SK-N-SH treated with all-trans-retinoic acid at 6 μM for 48 hours (cell line): ENCODE measurements around the gene LMAN2L.

ENCODE experiments used
- ATAC-seq: fragments of 200-7000 bp; cut with Tn5 transposase; 3 replicates; pipeline ENCODE4 v1.9.1; 2020; ENCODE audit warnings: mild to moderate bottlenecking, moderate library complexity
- ARNTL ChIP-seq: fragments of 450-650 bp; formaldehyde crosslinking; IDR thresholded peaks from 2 replicates; pipeline ENCODE4 v1.5.0; 2020; ENCODE audit warnings: low read depth, mild to moderate bottlenecking, moderate library complexity, borderline replicate concordance
- BACH2 ChIP-seq: fragments of 250-450 bp; sonication (Bioruptor Pico); IDR thresholded peaks from 2 replicates; pipeline ENCODE4 v1.9.0; 2021; ENCODE audit warnings: mild to moderate bottlenecking, borderline replicate concordance
- CREB5 ChIP-seq: fragments of 250-450 bp; sonication (Bioruptor Pico); IDR thresholded peaks from 2 replicates; pipeline ENCODE4 v1.5.1; 2020; ENCODE audit warnings: low read depth, mild to moderate bottlenecking, moderate library complexity
- CSDC2 ChIP-seq: fragments of 250-450 bp; sonication (Bioruptor Pico); IDR thresholded peaks from 2 replicates; pipeline ENCODE4 v1.5.0; 2020; ENCODE audit warnings: mild to moderate bottlenecking, moderate library complexity
- ESRRG ChIP-seq: fragments of 250-450 bp; sonication (Bioruptor Pico); IDR thresholded peaks from 2 replicates; pipeline ENCODE4 v1.6.1; 2021; ENCODE audit warnings: mild to moderate bottlenecking
- OSR1 ChIP-seq: fragments of 250-450 bp; sonication (Bioruptor Pico); IDR thresholded peaks from 2 replicates; pipeline ENCODE4 v1.8.0; 2022; ENCODE audit warnings: moderate library complexity, mild to moderate bottlenecking, inconsistent platforms
- PATZ1 ChIP-seq: fragments of 250-450 bp; sonication (Bioruptor Pico); IDR thresholded peaks from 2 replicates; pipeline ENCODE4 v1.8.0; 2020; ENCODE audit warnings: mild to moderate bottlenecking, moderate library complexity, borderline replicate concordance
- PPARA ChIP-seq: fragments of 250-450 bp; sonication (Bioruptor Pico); IDR thresholded peaks from 2 replicates; pipeline ENCODE4 v1.5.0; 2020; ENCODE audit warnings: mild to moderate bottlenecking, borderline replicate concordance
- RARB ChIP-seq: fragments of 250-450 bp; sonication (Bioruptor Pico); IDR thresholded peaks from 2 replicates; pipeline ENCODE4 v1.8.0; 2021; ENCODE audit warnings: mild to moderate bottlenecking, moderate library complexity
- SNAI2 ChIP-seq: fragments of 250-450 bp; sonication (Bioruptor Pico); IDR thresholded peaks from 2 replicates; pipeline ENCODE4 v1.5.0; 2020; ENCODE audit warnings: mild to moderate bottlenecking, moderate library complexity
- TCF4 ChIP-seq: fragments of 250-450 bp; sonication (Bioruptor Pico); IDR thresholded peaks from 2 replicates; pipeline ENCODE4 v1.8.0; 2021; ENCODE audit warnings: mild to moderate bottlenecking, moderate library complexity, borderline replicate concordance
- TOX ChIP-seq: fragments of 250-450 bp; sonication (Bioruptor Pico); IDR thresholded peaks from 2 replicates; pipeline ENCODE4 v1.8.0; 2021; ENCODE audit warnings: mild to moderate bottlenecking, moderate library complexity, borderline replicate concordance
- ZC3H10 ChIP-seq: fragments of 250-450 bp; sonication (Bioruptor Pico); IDR thresholded peaks from 2 replicates; pipeline ENCODE4 v1.5.1; 2021; ENCODE audit warnings: mild to moderate bottlenecking, moderate library complexity
- ZFP3 ChIP-seq: fragments of 250-450 bp; sonication (Bioruptor Pico); IDR thresholded peaks from 2 replicates; pipeline ENCODE4 v1.5.0; 2020; ENCODE audit warnings: mild to moderate bottlenecking, moderate library complexity
- ZFP30 ChIP-seq: fragments of 450-650 bp; formaldehyde crosslinking; IDR thresholded peaks from 2 replicates; pipeline ENCODE4 v1.5.0; 2022; ENCODE audit warnings: mild to moderate bottlenecking, moderate library complexity
- ZNF565 ChIP-seq: fragments of 450-650 bp; formaldehyde crosslinking; conservative IDR thresholded peaks from 2 replicates; pipeline ENCODE4 v1.5.0; 2020; ENCODE audit warnings: low read depth, mild to moderate bottlenecking, moderate library complexity
- ZNF70 ChIP-seq: fragments of 450-650 bp; formaldehyde crosslinking; IDR thresholded peaks from 2 replicates; pipeline ENCODE4 v1.5.0; 2020; ENCODE audit warnings: mild to moderate bottlenecking, moderate library complexity
- ZNF8 ChIP-seq: fragments of 450-650 bp; formaldehyde crosslinking; IDR thresholded peaks from 2 replicates; pipeline ENCODE4 v1.5.0; 2020; ENCODE audit warnings: mild to moderate bottlenecking, moderate library complexity
- TF ChIP-seq, protein P1 (sequence below): fragments of 250-450 bp; sonication (Bioruptor Pico); IDR thresholded peaks from 2 replicates; pipeline ENCODE4 v1.5.0; 2020; ENCODE audit warnings: mild to moderate bottlenecking, moderate library complexity
- TF ChIP-seq, protein P2 (sequence below): fragments of 250-450 bp; sonication (Bioruptor Pico); IDR thresholded peaks from 2 replicates; pipeline ENCODE4 v1.5.1; 2021; ENCODE audit warnings: mild to moderate bottlenecking, moderate library complexity

The LMAN2L gene

DNA sequence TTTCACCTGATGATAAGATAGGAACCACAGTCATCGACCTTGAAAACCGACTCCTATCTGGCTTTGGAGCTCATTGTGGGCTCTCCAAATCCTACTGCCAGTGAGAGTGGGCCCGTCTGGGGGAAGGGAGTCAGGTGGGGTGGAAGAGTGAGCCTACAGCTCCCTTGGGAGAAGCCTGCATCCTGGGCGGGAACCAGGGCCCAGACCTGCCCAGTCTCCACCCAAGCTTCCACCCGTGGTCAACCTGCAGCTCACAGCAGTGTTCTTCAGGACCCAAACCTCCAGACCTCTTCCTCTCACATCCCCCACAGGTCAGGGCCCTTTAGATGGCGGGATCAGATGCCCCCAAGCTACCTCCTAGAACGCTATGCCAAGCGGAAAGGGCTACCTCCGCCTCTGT is 40.2 kb downstream of the LMAN2L start (continued):
- TF ChIP-seq PATZ1 (CRISPR knock-in tag) (no peak), ZC3H10 (CRISPR knock-in tag) (no peak), SNAI2 (no peak)
- TF ChIP-seq, protein P1, sequence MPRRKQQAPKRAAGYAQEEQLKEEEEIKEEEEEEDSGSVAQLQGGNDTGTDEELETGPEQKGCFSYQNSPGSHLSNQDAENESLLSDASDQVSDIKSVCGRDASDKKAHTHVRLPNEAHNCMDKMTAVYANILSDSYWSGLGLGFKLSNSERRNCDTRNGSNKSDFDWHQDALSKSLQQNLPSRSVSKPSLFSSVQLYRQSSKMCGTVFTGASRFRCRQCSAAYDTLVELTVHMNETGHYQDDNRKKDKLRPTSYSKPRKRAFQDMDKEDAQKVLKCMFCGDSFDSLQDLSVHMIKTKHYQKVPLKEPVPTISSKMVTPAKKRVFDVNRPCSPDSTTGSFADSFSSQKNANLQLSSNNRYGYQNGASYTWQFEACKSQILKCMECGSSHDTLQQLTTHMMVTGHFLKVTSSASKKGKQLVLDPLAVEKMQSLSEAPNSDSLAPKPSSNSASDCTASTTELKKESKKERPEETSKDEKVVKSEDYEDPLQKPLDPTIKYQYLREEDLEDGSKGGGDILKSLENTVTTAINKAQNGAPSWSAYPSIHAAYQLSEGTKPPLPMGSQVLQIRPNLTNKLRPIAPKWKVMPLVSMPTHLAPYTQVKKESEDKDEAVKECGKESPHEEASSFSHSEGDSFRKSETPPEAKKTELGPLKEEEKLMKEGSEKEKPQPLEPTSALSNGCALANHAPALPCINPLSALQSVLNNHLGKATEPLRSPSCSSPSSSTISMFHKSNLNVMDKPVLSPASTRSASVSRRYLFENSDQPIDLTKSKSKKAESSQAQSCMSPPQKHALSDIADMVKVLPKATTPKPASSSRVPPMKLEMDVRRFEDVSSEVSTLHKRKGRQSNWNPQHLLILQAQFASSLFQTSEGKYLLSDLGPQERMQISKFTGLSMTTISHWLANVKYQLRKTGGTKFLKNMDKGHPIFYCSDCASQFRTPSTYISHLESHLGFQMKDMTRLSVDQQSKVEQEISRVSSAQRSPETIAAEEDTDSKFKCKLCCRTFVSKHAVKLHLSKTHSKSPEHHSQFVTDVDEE, result no peak

DNA sequence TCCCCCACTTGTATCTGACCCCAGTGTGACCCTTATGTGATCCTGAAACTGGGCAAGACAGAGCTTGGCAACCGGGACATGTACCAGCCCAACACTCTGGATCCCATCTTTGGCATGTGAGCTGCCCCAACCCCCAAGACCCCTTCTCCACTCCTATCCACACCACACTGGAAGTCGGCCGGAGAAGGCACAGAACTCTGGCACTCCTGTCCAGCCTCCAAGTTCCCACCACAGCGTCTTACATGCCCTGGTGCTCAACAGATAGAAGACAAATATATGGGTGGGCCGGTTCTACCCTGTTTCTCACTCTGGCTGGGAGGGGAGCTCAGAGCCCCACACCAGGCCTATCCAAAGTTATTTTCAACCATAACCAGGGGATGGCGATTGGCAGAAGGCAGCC is 40.8 kb downstream of the LMAN2L start:
- ATAC-seq, result no peak
- TF ChIP-seq ZNF70 (CRISPR knock-in tag) (no peak), ZNF8 (no peak), OSR1 (CRISPR knock-in tag) (no peak), ZFP3 (CRISPR knock-in tag) (no peak), CREB5 (CRISPR knock-in tag) (no peak), CSDC2 (CRISPR knock-in tag) (no peak), ARNTL (CRISPR knock-in tag) (no peak)
- TF ChIP-seq, protein P1, result no peak

DNA sequence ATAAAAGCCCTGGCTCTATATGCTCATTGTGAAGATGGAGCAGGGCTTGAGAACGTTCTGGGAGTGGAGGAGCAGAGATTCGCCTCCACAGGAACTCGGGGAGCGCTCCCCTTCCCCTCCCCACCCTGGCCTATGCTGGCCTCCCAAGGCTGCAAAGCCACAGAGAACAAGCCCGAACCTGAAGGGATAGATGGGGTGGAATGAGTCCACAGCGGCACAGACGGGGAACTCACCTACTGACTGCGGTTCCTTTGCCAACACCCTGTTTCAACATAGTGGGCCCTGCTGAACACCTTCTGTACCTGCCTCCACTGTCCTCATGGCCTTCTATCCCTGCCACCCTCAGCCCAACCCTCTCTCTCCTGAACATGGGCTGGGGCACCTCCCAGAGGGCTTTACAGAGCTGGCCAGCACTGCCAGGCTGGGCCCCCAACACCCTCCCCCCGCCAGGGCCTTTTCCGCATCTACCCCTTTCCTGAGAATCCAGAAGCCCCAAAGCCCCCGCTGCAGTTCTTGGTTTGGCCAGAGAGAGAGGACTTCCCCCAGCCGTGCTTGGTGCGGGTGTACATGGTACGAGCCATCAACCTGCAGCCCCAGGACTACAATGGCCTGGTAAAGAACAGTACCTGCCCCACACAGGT is 41.5 kb downstream of the LMAN2L start:
- no peak for TF ChIP-seq OSR1 (CRISPR knock-in tag)
- TF ChIP-seq ZFP30 (CRISPR knock-in tag), result no peak
- no peak for TF ChIP-seq PPARA
- TF ChIP-seq TOX (CRISPR knock-in tag), result no peak
- TF ChIP-seq ESRRG (CRISPR knock-in tag), result no peak
- TF ChIP-seq ZNF70 (CRISPR knock-in tag), result no peak
- no peak for TF ChIP-seq CREB5 (CRISPR knock-in tag)

GRCh38 chr2:96697476-96697875 is 42.4 kb downstream of the LMAN2L start:
- ATAC-seq, result no peak
- TF ChIP-seq BACH2 (no peak), CREB5 (CRISPR knock-in tag) (no peak), ZC3H10 (CRISPR knock-in tag) (no peak), SNAI2 (no peak), TOX (CRISPR knock-in tag) (no peak), RARB (no peak), ZFP3 (CRISPR knock-in tag) (no peak), OSR1 (CRISPR knock-in tag) (no peak), ARNTL (CRISPR knock-in tag) (no peak), TCF4 (CRISPR knock-in tag) (no peak), ZNF565 (CRISPR knock-in tag) (no peak)
- TF ChIP-seq, protein P2, sequence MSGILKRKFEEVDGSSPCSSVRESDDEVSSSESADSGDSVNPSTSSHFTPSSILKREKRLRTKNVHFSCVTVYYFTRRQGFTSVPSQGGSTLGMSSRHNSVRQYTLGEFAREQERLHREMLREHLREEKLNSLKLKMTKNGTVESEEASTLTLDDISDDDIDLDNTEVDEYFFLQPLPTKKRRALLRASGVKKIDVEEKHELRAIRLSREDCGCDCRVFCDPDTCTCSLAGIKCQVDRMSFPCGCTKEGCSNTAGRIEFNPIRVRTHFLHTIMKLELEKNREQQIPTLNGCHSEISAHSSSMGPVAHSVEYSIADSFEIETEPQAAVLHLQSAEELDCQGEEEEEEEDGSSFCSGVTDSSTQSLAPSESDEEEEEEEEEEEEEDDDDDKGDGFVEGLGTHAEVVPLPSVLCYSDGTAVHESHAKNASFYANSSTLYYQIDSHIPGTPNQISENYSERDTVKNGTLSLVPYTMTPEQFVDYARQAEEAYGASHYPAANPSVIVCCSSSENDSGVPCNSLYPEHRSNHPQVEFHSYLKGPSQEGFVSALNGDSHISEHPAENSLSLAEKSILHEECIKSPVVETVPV (CRISPR knock-in tag), result no peak

More for the DNA sequence above, 41.5 kb downstream of the LMAN2L start:
- ATAC-seq, result no peak
